NB4 (cell line): ENCODE measurements around the gene LRMDA.

ENCODE experiments used
- DNase-seq: peaks from one replicate; pipeline ENCODE4 v3.0.0; 2010; ENCODE audit warnings: low read depth
- H3K4me3 ChIP-seq: one replicate; pipeline ENCODE4 v1.5.1; 2011; ENCODE audit warnings: mild to moderate bottlenecking, low read depth, low read length, moderate library complexity
- CTCF ChIP-seq: IDR thresholded peaks from one replicate; pipeline ENCODE4 v1.5.1; 2012; ENCODE audit warnings: low read depth, low read length
- MAX ChIP-seq: IDR thresholded peaks from 2 replicates; pipeline ENCODE4 v1.6.1; 2011; ENCODE audit warnings: low read depth, low read length
- MYC ChIP-seq: IDR thresholded peaks from 2 replicates; pipeline ENCODE4 v1.6.1; 2011; ENCODE audit warnings: low read depth, low read length
- POLR2A ChIP-seq: IDR thresholded peaks from 2 replicates; pipeline ENCODE4 v1.6.1; 2011; ENCODE audit warnings: mild to moderate bottlenecking; ENCODE audit not compliant: insufficient read length; ENCODE audit errors: extremely low read depth

The LRMDA gene

GRCh38 chr10:75836064-75836463 lies 404.6 kb downstream of the LRMDA start:
- TF ChIP-seq MYC (no peak), CTCF (no peak), POLR2A (no peak), MAX (no peak)
- H3K4me3 ChIP-seq = no peak overlapping the region
- no peak for DNase-seq

GRCh38 chr10:75838486-75838885 lies 407.1 kb downstream of the LRMDA start:
- no peak for DNase-seq
- no peak overlapping the region for H3K4me3 ChIP-seq
- TF ChIP-seq MYC (no peak), POLR2A (no peak), CTCF (no peak), MAX (no peak)

GRCh38 chr10:75839020-75839419 lies 407.6 kb downstream of the LRMDA start:
- no peak overlapping the region for H3K4me3 ChIP-seq
- no peak for TF ChIP-seq CTCF
- no peak for TF ChIP-seq MYC
- no peak for TF ChIP-seq POLR2A
- no peak for TF ChIP-seq MAX
- no peak for DNase-seq

- no peak for TF ChIP-seq CTCF
- TF ChIP-seq MYC = no peak
- no peak for TF ChIP-seq POLR2A
- no peak for TF ChIP-seq MAX
- no peak overlapping the region for H3K4me3 ChIP-seq
- DNase-seq = no peak
Measured at GRCh38 chr10:75841266-75841665, 409.8 kb downstream of the LRMDA start.

- DNase-seq = no peak
- TF ChIP-seq MAX = no peak
- TF ChIP-seq POLR2A = no peak
- TF ChIP-seq MYC = no peak
- no peak for TF ChIP-seq CTCF
Measured at GRCh38 chr10:75845176-75845947, 413.9 kb downstream of the LRMDA start.

More at GRCh38 chr10:75845176-75845947, 413.9 kb downstream of the LRMDA start:
- H3K4me3 ChIP-seq = no peak overlapping the region
